ENCODE measurements around the gene FBXL4.

The FBXL4 gene

DNA sequence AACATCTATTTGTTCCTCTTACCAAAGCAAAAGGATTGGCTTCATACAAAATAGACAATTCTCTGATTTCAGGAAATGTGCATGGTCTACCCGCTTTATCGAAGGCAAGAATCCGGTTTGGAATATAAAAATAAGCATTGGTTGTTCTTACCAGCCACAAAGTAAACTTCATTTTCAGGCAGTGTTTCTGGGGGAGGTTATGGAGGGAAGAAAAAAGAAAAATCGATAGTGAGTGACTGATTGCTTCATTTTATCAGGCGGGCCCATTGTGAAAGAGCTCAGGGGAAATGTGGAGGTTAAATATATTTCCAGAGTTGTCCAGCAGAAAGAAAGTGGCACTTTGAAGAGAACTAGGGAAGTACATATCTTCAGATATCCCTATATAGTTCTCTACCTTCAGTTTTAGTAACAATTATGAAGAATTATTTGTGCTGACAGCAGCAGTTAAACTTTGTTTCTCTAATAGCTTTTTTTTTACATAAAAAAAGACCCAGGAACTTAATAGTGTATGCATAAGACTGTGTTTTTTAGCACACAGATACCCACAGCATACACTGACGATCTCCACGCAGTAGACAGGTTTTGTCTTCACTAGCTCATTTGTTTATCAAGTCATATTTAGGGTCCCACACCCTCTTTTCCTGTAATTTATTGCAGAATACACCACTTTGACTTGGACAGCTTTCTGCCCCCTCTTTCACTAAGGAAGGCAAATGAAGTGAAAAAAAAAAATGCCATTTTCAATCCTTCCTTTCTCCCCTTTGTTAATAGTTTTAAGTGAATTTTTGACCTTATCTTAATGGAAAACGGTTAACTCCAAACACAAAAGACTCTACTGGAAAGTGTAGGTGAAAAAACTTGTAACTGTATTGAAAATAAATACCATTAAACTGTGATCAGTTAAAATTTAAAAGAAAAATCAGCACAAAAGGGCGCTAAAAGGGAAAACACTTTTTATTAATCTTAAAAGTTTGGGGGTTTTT is 110.5 kb downstream of the FBXL4 start:
- peak; percentile 80 for DNase-seq

- peak; percentile 72 for DNase-seq
These were observed 111.5 kb downstream of the FBXL4 start for GRCh38 chr6:98836025-98836961.

GRCh38 chr6:98835149-98836024 is 112.4 kb downstream of the FBXL4 start:
- DNase-seq = peak; percentile 75

GRCh38 chr6:98834060-98835031 is 113.4 kb downstream of the FBXL4 start, which contains the start of gene POU3F2:
Gene POU3F2, plus strand, starts transcription at chr6:98834574. Its CDS starts 300 bp downstream, at chr6:98834874.
- DNase-seq = peak; percentile 98

DNA sequence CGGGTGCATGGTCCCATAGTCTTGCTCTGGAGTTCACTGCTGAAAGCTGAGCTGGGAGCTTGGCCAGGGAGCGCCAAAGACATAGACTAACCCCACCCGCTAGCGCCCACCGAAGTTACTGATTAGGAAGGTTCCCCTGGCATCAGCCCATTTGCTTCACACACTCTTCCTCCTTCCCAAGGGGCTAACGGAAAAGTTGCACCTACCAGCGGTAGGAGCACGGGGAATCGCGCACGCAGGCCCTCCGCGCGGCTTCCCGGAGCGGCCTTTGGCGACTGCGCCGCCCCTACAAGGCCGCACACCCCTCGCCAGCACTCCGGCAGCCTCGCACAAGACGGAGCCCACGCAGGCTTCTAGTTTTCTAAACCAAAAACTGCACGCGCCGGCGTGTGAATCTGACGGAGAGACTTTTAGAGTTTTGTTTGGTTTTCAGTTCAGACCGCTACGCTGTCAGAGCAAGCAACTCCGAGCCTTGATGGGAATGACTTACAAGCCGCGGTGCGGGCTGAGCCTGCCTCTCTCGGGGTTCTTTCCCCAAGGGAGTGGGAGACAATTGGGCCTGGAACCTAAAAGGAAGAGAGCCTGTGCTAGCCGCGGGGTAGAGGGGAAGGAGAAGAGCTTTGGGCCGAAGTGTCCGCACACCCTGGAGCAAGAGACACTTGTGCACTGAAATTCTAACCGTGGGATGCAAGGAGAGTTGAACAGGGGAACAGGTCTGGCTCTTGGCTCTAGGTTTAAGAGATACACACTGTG is 114.3 kb downstream of the FBXL4 start:
- peak; percentile 83 for DNase-seq

GRCh38 chr6:98833057-98833306 is 114.8 kb downstream of the FBXL4 start:
- peak; percentile 80 for DNase-seq

DNA sequence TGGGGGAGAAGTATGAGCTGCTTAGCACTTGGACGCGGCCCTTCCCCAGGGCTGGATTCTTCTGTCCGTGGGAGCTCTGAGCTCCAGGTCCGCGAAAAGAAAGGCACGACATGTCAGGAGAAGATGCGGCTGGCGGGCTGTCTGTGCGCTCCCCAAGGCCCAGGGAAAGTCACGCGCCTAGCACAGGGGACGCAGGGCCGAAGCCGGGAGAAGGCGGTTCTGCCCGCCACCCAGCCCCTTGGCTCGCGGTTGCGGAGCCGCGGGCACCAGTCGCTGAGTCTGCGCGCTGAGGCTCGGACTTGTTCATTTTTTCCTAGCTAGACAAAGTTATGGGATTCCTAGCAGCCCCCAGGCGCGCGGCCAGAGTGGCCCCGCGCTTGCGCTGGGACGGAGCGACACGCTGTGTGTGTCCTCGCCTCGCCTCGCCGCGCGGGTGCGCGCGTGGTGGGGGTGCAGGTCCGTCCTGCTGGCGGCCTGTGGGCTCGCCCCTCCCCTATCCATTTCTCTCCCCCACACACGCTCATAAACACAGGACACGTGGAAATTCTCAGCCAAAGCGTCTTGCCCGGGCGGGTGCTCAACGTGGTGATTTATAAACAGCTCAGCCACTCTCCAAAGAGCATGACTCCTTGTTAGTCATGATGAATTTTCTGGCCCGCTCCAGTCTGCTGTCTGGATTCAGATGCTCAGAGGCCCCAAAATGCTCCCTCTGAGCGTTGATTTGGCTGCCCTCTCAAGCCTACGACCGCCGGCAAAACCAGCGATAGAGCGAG is 115.3 kb downstream of the FBXL4 start:
- DNase-seq = peak; percentile 70

- peak; percentile 45 for DNase-seq
These were observed 115.8 kb downstream of the FBXL4 start for GRCh38 chr6:98831959-98832283.

DNA sequence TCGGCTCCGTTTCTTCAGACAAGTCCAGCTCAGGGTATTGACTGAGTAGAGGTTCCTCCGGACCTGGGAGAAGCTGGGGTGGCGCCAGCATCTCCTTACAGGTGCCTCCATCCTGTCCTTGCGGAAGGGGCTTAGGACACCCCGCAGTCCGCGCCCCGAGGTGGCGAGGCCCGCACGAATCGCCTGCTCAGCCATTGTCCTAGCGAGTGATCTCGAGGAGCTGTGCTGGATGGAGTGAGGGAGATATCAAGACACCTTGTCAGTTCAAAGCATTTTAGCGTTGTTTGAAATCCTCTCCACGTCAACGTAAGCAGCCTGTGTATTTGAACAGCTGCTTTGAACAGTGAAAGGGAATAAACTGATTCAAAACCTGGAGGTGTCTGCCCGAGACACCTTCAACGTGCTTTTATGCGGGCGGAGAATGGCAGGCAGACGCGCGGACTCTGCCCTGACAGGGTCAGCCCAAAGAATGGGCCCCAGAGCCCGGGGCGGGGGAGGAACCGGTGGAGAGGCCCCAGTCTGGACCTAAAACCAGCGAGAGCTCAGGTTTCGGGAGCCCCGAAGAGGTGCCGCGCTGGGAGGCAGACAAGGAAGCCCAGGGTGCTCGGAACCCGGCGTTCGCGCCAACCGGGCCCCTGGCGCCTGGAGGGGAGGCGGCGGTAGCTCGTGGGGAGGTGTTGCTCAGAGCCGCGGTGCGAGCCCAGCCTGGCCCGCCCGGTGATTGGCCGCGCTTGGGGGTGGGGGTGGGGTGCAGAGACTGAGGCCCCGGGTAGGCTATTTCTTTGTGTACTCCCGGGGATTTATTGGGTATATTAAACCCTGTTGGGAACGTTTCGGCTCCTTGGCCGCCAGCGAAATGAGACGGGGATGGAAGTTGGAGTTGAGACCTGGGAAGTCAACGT is 116.4 kb downstream of the FBXL4 start:
- DNase-seq = peak; percentile 69

DNA sequence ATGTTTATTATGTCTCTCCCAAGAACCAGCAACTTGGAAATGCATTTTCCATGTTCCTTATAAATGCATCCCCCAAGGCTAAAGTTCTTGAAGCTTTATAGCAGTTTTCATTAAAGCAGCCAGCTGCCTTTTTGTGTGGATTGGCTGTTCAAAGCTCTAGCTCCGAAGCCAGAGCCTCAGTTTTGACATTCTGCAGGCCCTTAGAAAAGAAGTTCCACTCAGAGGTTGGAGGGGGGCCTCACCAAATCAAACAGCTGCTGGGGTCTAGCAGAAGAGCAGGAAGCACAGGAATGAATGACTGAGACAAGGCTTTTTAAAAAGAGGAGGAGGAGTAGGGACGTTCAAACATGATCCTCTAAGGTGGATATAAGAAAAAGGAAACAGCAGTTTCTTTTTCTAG is 117.6 kb downstream of the FBXL4 start:
- peak; percentile 24 for DNase-seq

GRCh38 chr6:98828941-98829411 is 118.8 kb downstream of the FBXL4 start:
- peak; percentile 67 for DNase-seq

GRCh38 chr6:98828211-98828788 is 119.4 kb downstream of the FBXL4 start:
- DNase-seq = peak; percentile 63

GRCh38 chr6:98827295-98828159 is 120.2 kb downstream of the FBXL4 start:
- DNase-seq = peak; percentile 78

- peak; percentile 59 for DNase-seq
These were observed 122.0 kb downstream of the FBXL4 start for GRCh38 chr6:98825600-98826230.

GRCh38 chr6:98824902-98825599 is 122.7 kb downstream of the FBXL4 start:
- DNase-seq = no peak

Measured in eye (tissue), 1 donor.